OCI-LY1 (cell line): Measurements from ENCODE around the gene EFS.

Source experiments
- EZH2 ChIP-seq: fragments of 200-600 bp; sonication (generic), shearing (Covaris generic); IDR thresholded peaks from 2 replicates; pipeline ENCODE4 v1.8.0; 2017; ENCODE audit warnings: borderline replicate concordance, mixed run types, mild to moderate bottlenecking, antibody characterized with exemption, low read length, moderate library complexity, mixed read lengths
- TF ChIP-seq, protein P1 (sequence below): fragments of 200-600 bp; sonication (generic), shearing (Covaris generic); IDR thresholded peaks from 2 replicates; pipeline ENCODE4 v1.5.1; 2017; ENCODE audit warnings: mild to moderate bottlenecking, antibody characterized with exemption, low read length, moderate library complexity, mixed read lengths

DNA sequence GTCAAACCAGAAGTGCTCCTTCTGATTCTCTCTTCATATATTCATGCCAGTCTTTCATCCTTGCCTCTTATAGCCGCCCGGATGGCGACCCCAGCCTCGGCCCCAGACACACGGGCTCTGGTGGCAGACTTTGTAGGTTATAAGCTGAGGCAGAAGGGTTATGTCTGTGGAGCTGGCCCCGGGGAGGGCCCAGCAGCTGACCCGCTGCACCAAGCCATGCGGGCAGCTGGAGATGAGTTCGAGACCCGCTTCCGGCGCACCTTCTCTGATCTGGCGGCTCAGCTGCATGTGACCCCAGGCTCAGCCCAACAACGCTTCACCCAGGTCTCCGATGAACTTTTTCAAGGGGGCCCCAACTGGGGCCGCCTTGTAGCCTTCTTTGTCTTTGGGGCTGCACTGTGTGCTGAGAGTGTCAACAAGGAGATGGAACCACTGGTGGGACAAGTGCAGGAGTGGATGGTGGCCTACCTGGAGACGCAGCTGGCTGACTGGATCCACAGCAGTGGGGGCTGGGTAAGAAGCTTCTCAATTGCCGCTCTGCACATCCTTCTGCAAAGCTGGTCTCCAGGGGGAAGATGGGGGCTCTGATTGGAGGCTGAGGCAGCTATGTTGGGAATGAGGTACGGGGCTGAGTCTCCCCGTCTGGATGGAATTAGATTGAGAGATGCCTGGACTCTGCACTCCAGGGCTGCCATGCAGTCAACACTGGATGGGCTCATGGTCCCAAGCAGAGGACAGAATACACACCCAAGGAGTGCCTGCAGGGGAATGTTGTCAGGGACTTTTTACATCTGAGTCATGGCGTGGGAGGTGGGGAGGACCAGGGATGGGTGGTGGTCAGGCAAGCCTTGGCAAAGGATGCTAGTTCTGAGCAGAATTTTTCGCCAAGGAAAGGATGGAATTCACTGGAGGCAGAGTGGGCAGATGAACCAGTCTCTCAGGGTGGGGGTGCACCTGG, 57.0 kb downstream of the EFS start:
- TF ChIP-seq, protein P1, sequence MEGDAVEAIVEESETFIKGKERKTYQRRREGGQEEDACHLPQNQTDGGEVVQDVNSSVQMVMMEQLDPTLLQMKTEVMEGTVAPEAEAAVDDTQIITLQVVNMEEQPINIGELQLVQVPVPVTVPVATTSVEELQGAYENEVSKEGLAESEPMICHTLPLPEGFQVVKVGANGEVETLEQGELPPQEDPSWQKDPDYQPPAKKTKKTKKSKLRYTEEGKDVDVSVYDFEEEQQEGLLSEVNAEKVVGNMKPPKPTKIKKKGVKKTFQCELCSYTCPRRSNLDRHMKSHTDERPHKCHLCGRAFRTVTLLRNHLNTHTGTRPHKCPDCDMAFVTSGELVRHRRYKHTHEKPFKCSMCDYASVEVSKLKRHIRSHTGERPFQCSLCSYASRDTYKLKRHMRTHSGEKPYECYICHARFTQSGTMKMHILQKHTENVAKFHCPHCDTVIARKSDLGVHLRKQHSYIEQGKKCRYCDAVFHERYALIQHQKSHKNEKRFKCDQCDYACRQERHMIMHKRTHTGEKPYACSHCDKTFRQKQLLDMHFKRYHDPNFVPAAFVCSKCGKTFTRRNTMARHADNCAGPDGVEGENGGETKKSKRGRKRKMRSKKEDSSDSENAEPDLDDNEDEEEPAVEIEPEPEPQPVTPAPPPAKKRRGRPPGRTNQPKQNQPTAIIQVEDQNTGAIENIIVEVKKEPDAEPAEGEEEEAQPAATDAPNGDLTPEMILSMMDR: no peak
- no peak for TF ChIP-seq EZH2
